GM19455 (cell line): Measurements from ENCODE around the gene RCBTB2.
"Not testable (repeated sequence)": the region's sequence is repeated elsewhere in the genome, so short reads cannot be mapped to it uniquely, and the experiment has no call there.

Experiments used
- ATAC-seq: cut with Tn5 transposase; IDR thresholded peaks from one replicate; pipeline ENCODE4 v1.9.1; 2021; ENCODE audit not compliant: unreplicated experiment

Gene RCBTB2

DNA sequence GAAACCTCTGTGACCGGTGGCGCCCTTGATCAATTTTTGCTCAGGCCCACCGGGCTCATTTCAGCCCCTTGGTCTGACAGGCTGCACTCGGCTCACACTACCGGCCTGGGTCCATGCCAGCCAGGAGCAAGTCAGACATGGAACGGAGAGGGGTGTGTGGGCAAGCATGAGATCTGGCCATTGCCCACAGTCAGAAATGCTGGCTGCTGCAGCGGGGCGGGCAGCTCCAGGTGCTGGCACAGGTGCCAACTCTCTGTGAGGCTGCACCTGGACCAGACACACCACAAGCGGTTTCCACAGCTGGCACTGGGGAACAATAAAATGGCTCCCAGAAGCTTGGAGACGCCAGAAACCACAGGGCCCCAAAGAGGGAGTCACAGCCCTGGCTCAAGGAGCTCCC lies 76.3 kb downstream of the RCBTB2 start:
- ATAC-seq = no peak

DNA sequence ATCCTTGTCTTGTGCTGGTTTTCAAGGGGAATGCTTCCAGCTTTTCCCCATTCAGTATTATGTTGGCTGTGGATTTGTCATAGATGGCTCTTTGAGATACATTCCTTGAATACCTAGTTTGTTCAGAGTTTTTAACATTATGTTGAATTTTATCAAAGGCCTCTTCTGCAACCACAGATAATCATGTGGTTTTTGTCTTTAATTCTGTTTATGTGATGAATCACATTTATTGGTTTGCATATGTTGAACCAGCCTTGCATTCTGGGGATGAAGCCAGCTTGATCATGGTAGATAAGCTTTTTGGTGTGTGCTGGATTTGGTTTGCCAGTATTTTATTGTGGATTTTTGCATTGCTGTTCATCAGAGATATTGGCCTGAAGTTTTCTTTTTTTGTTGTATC lies 81.7 kb downstream of the RCBTB2 start:
- ATAC-seq = not testable (repeated sequence)

DNA sequence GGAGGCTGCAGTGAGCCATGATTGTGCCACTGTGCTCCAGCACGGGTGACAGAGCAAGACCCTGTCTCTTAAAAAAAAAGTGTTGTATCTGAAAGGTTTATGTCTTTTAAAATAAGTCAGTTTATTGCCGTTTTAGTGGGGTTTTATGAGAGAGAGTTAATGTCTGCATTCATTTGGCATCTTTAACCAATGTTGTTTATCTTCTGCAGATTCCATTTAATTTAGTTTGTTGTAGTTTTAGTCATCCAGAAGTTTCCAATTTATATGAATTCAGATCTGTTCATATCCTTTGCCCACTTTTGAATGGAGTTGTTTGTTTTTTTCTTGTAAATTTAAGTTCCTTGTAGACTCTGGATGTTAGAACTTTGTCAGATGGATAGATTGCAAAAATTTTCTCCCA lies 83.2 kb downstream of the RCBTB2 start:
- ATAC-seq = no peak

DNA sequence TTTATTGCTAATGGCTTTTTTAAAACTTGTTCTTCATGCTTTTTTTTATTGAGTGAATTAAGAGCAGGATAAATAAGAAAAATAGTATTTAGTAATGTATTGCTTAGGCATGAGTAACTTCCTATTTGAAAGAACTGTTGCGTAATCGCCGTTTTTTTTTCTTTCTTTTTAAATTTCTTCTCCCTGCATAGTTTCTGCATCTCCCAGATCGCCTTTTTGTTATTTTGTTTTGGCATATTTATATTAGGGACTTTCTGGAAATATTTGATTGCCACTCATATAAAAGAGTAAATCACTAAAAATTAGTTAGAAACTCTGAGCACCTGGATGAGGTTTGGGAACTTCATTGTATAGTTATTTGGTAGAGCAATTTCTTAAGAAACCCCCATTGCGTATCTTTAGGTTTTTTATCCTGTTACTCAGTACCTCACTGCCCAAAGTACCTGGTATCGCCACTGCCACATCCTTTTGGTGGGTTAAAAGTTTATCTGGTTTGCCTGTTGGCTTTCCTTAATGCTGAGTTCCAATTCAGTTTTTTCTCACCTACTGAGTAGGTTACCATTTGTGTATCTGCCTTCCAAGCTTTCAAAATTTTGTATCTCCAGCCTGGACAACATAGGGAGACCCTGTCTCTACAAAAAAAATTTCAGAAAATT lies 83.8 kb downstream of the RCBTB2 start:
- ATAC-seq = no peak

DNA sequence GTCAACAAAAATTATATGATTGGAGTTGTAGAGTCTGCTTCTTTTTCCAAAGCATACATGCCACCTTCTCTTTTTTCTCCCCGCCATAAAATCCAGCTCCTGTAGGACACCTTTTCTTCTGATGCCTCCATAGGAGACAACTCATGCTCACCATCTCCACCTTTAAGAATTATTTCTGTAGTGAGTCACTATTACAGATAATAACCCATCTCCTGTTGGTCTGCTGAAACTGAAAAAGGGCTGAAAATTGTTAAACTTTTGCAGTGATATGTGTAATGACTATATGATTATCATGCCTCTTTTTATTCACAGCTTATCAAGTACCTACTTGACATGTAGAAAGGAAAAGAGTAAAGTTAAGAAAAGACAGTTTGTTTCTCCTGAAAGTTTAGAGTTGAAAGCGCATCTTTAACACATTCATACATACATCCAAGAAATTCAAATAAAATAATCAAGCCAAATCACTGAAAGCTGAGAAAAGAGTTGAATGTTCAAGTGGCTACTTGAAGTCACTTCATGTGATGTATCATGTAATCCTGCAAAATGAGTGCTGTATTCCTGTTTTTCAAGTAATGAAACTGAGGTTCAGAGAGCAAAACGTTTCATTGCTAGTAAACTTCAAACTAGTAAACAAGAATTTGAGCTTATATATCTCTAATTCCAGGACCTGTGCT lies 84.5 kb downstream of the RCBTB2 start:
- no peak for ATAC-seq

DNA sequence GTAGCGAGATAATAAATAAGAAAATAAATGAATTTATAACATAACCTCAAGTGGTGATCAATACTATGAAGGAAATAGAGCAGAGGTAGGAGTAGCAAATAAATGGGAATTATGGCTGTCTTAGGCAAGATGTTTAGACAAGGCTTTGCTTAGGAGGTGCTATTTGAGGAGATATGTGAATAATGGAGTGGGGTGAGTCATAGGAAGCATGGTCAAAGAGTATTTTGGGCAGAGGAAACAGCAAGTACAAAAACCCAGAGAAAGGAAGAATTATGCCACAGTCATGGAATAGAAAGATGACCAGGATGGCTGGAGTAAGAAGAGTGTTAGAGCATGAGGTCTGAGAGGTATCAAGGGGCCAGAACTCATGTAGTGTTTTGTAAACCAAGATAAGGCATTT lies 86.4 kb downstream of the RCBTB2 start:
- ATAC-seq = no peak

DNA sequence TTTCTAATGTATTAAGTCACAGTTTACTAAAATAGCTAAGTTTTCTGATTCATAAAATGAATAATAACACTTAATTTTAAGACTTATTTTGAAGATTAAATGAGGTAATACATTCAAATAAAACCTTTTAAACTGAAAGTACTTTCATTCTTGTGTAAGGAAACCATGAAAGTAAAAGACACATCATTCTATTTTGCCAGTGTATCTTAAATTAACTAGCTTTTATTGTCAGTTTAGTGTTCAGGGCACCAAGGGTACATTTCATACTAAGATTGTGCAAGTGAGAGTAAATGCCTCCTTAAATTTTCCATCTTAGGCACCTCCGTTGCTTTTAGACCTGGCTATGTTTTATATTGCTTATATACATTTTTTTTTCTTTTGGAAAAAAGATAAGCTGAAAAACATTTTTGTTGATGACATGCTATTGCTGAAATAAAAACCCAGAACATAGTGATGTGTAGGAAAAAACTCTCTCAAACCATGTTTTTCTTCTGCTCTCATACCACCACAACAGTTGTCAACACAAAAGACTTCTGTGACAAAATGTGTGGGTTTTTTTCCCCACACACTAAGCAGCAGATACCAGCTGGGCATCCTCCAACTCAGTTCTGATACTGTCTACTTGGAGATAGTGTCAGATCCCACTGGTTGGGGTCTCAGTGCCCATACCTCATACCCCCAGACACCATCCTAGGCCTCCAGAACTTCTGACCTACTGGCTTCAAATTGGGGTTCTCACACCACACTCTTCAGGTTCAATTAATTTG lies 89.3 kb downstream of the RCBTB2 start:
- ATAC-seq = no peak
